ENCODE data around the gene SACM1L. TPM values are rescaled to one million over a fixed set of nuclear protein-coding genes. Genes with fewer than 3 reads are reported as not detected.

Gene SACM1L
- total and polyA plus RNA-seq, 2 of the 8 experiments (the other 6 are each of a cell fraction or from before 2014, with no cell fraction given) = 20.1 to 61.0 TPM

- Histone ChIP-seq H2BK5ac (ENCODE audit: low read depth, low read length) (no peak overlapping the region), H2BK120ac (replicated peaks; ENCODE audit: low read depth, low read length) (no peak overlapping the region), H3K79me1 (ENCODE audit: low read depth, low read length) (no peaks in the 10 kb centered on the region), H3K27me3 (replicated peaks in 1 of 4; ENCODE audit: control insufficient read depth in 3 of 4, extremely low read depth in 1 of 4, insufficient read depth in 3 of 4, low read length in 3 of 4) (peaks cover 18 to 34% (median 29%) of the 10 kb centered on the region in 4 experiments), H3K4me3 (ENCODE audit: extremely low read depth in 1 of 4, insufficient read depth in 2 of 4, low read depth in 3 of 4, low read length in 4 of 4) (no peak overlapping the region), H2BK20ac (ENCODE audit: low read length) (no peak overlapping the region), H3K56ac (replicated peaks; ENCODE audit: insufficient read length, low read depth, low read length) (no peak overlapping the region), H4K91ac (replicated peaks; ENCODE audit: insufficient read length, low read length) (no peak overlapping the region), H3K14ac (ENCODE audit: insufficient read length) (no peak overlapping the region), H3K23ac (ENCODE audit: insufficient read length) (no peak overlapping the region), H3K36me3 (ENCODE audit: control insufficient read depth in 2 of 4, insufficient read depth in 4 of 4, low read length in 3 of 4) (no peaks in the 10 kb centered on the region), H3K4ac (replicated peaks; ENCODE audit: insufficient read length, low read depth, low read length) (no peak overlapping the region), H2AFZ (ENCODE audit: low read length) (no peak overlapping the region), H2BK15ac (ENCODE audit: low read length) (no peak overlapping the region), H3K79me2 (ENCODE audit: control insufficient read depth in 1 of 2, insufficient read depth in 2 of 2, low read length in 2 of 2) (no peaks in the 10 kb centered on the region), H3K27ac (ENCODE audit: low read depth, low read length) (no peak overlapping the region), H3K4me2 (ENCODE audit: insufficient read depth in 1 of 2, low read depth in 2 of 2, low read length in 2 of 2) (no peak overlapping the region), H2BK12ac (ENCODE audit: low read depth, low read length) (no peak overlapping the region), H4K20me1 (replicated peaks in 1 of 2; ENCODE audit: control insufficient read depth in 1 of 2, insufficient read depth in 2 of 2, low read length in 2 of 2) (peaks cover 0 to 2% of the 10 kb centered on the region in 2 experiments), H3K18ac (ENCODE audit: extremely low read depth, low read length) (no peak overlapping the region), H3K9ac (replicated peaks in 1 of 4; ENCODE audit: extremely low read depth in 1 of 4, low read depth in 3 of 4, low read length in 3 of 4) (no peak overlapping the region), H3K9me3 (ENCODE audit: insufficient read depth in 2 of 2, low read depth in 1 of 2, low read length in 1 of 2) (0 out of 4 replicates have a peak, but pooled peaks cover 0 to 3% of the 10 kb centered on the region in 2 experiments), H4K5ac (ENCODE audit: insufficient read length, low read depth, low read length) (no peak overlapping the region), H3K4me1 (replicated peaks in 1 of 4; ENCODE audit: control insufficient read depth in 3 of 4, insufficient read depth in 4 of 4, low read length in 3 of 4) (peaks cover 0 to 3% (median 0%) of the 10 kb centered on the region in 4 experiments; a peak in 2 of 7 replicates), H4K8ac (ENCODE audit: extremely low read depth, insufficient read depth, low read length) (no peak overlapping the region), H2AK5ac (ENCODE audit: low read depth, low read length) (no peak overlapping the region), H3K23me2 (ENCODE audit: low read depth, low read length) (peaks cover 2% of the 10 kb centered on the region; the same call in 1 of the 2 replicates)
- FAIRE-seq (no peak), DNase-seq (ENCODE audit: low read depth in 1 of 2, low spot score in 2 of 2) (no peak)
- POLR2A ChIA-PET (ENCODE audit: partially characterized antibody) = no interaction called here
- WGBS, 2 experiments (ENCODE audit: extremely low coverage in 1 of 2, insufficient coverage in 1 of 2, insufficient read length in 1 of 2, insufficient replicate concordance in 2 of 2, low coverage in 1 of 2, low lambda C conversion rate in 2 of 2, missing lambda C conversion rate in 1 of 2) = 86% methylated on average over 2 of the region's 2 CpGs; no CpG with 5 or more reads in 1 of the 2 experiments
- CTCF ChIA-PET (ENCODE audit: partially characterized antibody) = interaction anchor here (1.5 kb wide), 1 partner anchor 756 kb away, joined by 3 read pairs; no protein-coding TSS in a partner anchor
- no peak for TF ChIP-seq RAD21 (IDR thresholded peaks at IDR 0.05 in 1 of 2, conservative IDR thresholded peaks at IDR 0.05 in 1 of 2; ENCODE audit: low read depth in 2 of 2, low read length in 2 of 2)
Measured at GRCh38 chr3:45792036-45792435, 102.8 kb downstream of the SACM1L start.

Data from H1 (cell line).